Endothelial cell of umbilical vein (primary cell): ENCODE measurements around the gene ANTXRL. TPM values are rescaled to one million over a fixed set of nuclear protein-coding genes. Genes with fewer than 3 reads are reported as not detected.

Experiments
- BruUV-seq: library from RNA; stranded (reverse); fragments of 400-500 nt; replicated peaks from 2 replicates; lab custom pipeline; 2021; lab: Mats Ljungman, UMichigan
- CTCF ChIA-PET: fragments of 300-600, 350-600 bp; sonication (Branson Sonifier 250); formaldehyde crosslinking; loops from one replicate; lab custom pipeline; 2021; ENCODE audit warnings: antibody characterized with exemption, inconsistent platforms; lab: Charles Lee
- POLR2A ChIA-PET: fragments of 300-600, 350-600 bp; sonication (Branson Sonifier 250); formaldehyde crosslinking; loops from one replicate; lab custom pipeline; 2021; ENCODE audit warnings: antibody characterized with exemption, inconsistent platforms; lab: Charles Lee
- DNase-seq: peaks from one replicate; pipeline ENCODE4 v3.0.0-alpha.2; 2011; ENCODE audit warnings: low read depth, low spot score
- FAIRE-seq: peaks from 2 replicates; lab custom pipeline; 2011; peaks lifted over from hg19 to GRCh38; lab: Jason Lieb, UNC
- H2AFZ ChIP-seq: 2 replicates; pipeline ENCODE4 v1.6.0; 2012; ENCODE audit warnings: low read depth, low read length, control low read depth, inconsistent platforms
- H3K27ac ChIP-seq: 2 replicates; pipeline ENCODE4 v1.5.1; 2011; ENCODE audit warnings: low read depth, mild to moderate bottlenecking, control low read depth, low read length, moderate library complexity; ENCODE audit not compliant: insufficient read depth
- H3K27me3 ChIP-seq, 2 experiments: 2 replicates each; pipeline versions ENCODE4 v1.6.0 to v1.6.1; 2011; ENCODE audit warnings: low read length in 2 of 2, mixed read lengths in 1 of 2; ENCODE audit not compliant: control insufficient read depth in 2 of 2, insufficient read depth in 2 of 2
- H3K36me3 ChIP-seq, 2 experiments: 2 replicates in 1 of 2; 3 replicates in 1 of 2; pipeline ENCODE4 v1.5.1; 2011; ENCODE audit warnings: low read length in 2 of 2, mild to moderate bottlenecking in 1 of 2, moderate library complexity in 1 of 2; ENCODE audit not compliant: control insufficient read depth in 2 of 2, insufficient read depth in 2 of 2; ENCODE audit errors: extremely low read depth in 1 of 2
- H3K4me1 ChIP-seq: 3 replicates; pipeline ENCODE4 v1.5.1; 2011; ENCODE audit warnings: mild to moderate bottlenecking, low read length; ENCODE audit not compliant: control insufficient read depth, insufficient read depth; ENCODE audit errors: extremely low read depth
- H3K4me2 ChIP-seq: 2 replicates; pipeline ENCODE4 v1.6.1; 2011; ENCODE audit warnings: low read length, control low read depth, mixed read lengths; ENCODE audit not compliant: insufficient read depth
- H3K4me3 ChIP-seq, 3 experiments: fragments of 200-600 bp in 1 of 3; sonication (generic), shearing (Covaris generic) in 1 of 3; replicated peaks in 1 of 3; 2 replicates each; pipeline ENCODE4 v1.5.1; 2011 to 2016; ENCODE audit warnings: control low read depth in 3 of 3, low read length in 3 of 3, mild to moderate bottlenecking in 2 of 3, inconsistent platforms in 1 of 3, low read depth in 1 of 3, moderate library complexity in 1 of 3; ENCODE audit not compliant: insufficient read depth in 1 of 3
- H3K79me2 ChIP-seq: 2 replicates; pipeline ENCODE4 v1.6.0; 2012; ENCODE audit warnings: low read length, inconsistent platforms; ENCODE audit not compliant: control insufficient read depth, insufficient read depth
- H3K9ac ChIP-seq: replicated peaks from 2 replicates; pipeline ENCODE3; 2011; ENCODE audit warnings: low read length, control low read depth; ENCODE audit not compliant: insufficient read depth; ENCODE audit errors: extremely low read depth
- H3K9me1 ChIP-seq: replicated peaks from 3 replicates; pipeline ENCODE4 v1.6.0; 2011; ENCODE audit warnings: mild to moderate bottlenecking, low read length; ENCODE audit not compliant: control insufficient read depth, insufficient read depth; ENCODE audit errors: extremely low read depth
- H3K9me3 ChIP-seq: replicated peaks from 2 replicates; pipeline ENCODE4 v1.5.1; 2012; ENCODE audit warnings: low read length, inconsistent platforms; ENCODE audit not compliant: control insufficient read depth, insufficient read depth
- H4K20me1 ChIP-seq: replicated peaks from 2 replicates; pipeline ENCODE3; 2011; ENCODE audit warnings: mild to moderate bottlenecking, low read length; ENCODE audit not compliant: control insufficient read depth, insufficient read depth; ENCODE audit errors: extremely low read depth
- CTCF ChIP-seq, 2 donors: IDR thresholded peaks; 1 replicate in 1 of 2; 2 replicates in 1 of 2; pipeline ENCODE4 v1.5.1; 2011; ENCODE audit warnings: low read length in 2 of 2, mild to moderate bottlenecking in 2 of 2, moderate library complexity in 2 of 2, control low read depth in 1 of 2, inconsistent platforms in 1 of 2, low read depth in 1 of 2; ENCODE audit not compliant: insufficient read depth in 1 of 2; ENCODE audit errors: extremely low read depth in 1 of 2
- EZH2 ChIP-seq: IDR thresholded peaks from 2 replicates; pipeline ENCODE4 v1.6.1; 2012; ENCODE audit warnings: borderline replicate concordance, low read depth, mild to moderate bottlenecking, moderate library complexity, low read length, inconsistent platforms; ENCODE audit not compliant: severe bottlenecking
- FOS ChIP-seq: IDR thresholded peaks from 2 replicates; pipeline ENCODE4 v1.6.1; 2011; ENCODE audit warnings: mild to moderate bottlenecking, low read length, moderate library complexity, borderline replicate concordance; ENCODE audit not compliant: insufficient read depth
- GATA2 ChIP-seq: IDR thresholded peaks from 2 replicates; pipeline ENCODE4 v1.7.0; 2011; ENCODE audit warnings: low read depth, mild to moderate bottlenecking, moderate library complexity, mixed read lengths, low read length; ENCODE audit not compliant: insufficient read length, insufficient read depth
- JUN ChIP-seq: IDR thresholded peaks from 2 replicates; pipeline ENCODE4 v1.6.1; 2011; ENCODE audit warnings: borderline replicate concordance, low read depth; ENCODE audit not compliant: insufficient read length, insufficient read depth
- MAX ChIP-seq: IDR thresholded peaks from 2 replicates; pipeline ENCODE4 v1.6.1; 2011; ENCODE audit not compliant: insufficient read depth, insufficient read length
- MYC ChIP-seq: IDR thresholded peaks from one replicate; pipeline ENCODE4 v1.6.1; 2011; ENCODE audit warnings: mild to moderate bottlenecking, low read depth, low read length
- POLR2A ChIP-seq: IDR thresholded peaks from 2 replicates; pipeline ENCODE4 v1.6.1; 2012; ENCODE audit warnings: low read depth, mild to moderate bottlenecking, control low read depth, low read length
- POLR2AphosphoS5 ChIP-seq: IDR thresholded peaks from 2 replicates; pipeline ENCODE4 v1.6.1; 2012; ENCODE audit warnings: low read depth, mild to moderate bottlenecking, control low read depth, low read length, moderate library complexity; ENCODE audit not compliant: insufficient read depth
- dilution Hi-C: fragments of 300-500 bp; cut with MboI; formaldehyde crosslinking; loops from one replicate; pipeline ENCODE4 v1.15.0; 2019; ENCODE audit warnings: low sequenced_read_pairs; ENCODE audit not compliant: extremely low pct_ligation_motif_present
- intact Hi-C: fragments of 100-400 bp; cut with micrococcal nuclease; formaldehyde crosslinking; loops from one replicate; pipeline ENCODE4 v1.10.0; 2022
- polyA plus RNA-seq, 4 experiments: library from polyadenylated mRNA; depleted of rRNA in 3 of 4; stranded (reverse) in 3 of 4; unstranded in 1 of 4; fragments of >200 nt; gene quantifications; 2 replicates each; pipeline versions ENCODE4 v1.2.1 to v1.2.3, GENCODE V29; 2011 to 2012; ENCODE audit warnings: missing spikeins in 1 of 4
- total RNA-seq: library from RNA; stranded (reverse); gene quantifications from 2 replicates; pipeline ENCODE4 v1.2.3, GENCODE V29; 2021

ANTXRL gene
- total and polyA plus RNA-seq, 2 donors (not counting 3 experiments of a cell fraction or from before 2014, with no cell fraction given), result not detected

- Histone ChIP-seq H3K9me3 (no peaks in the 10 kb centered on the region), H3K9me1 (no peaks in the 10 kb centered on the region), H3K4me3 (no peak overlapping the region), H4K20me1 (no peaks in the 10 kb centered on the region), H3K79me2 (no peaks in the 10 kb centered on the region), H3K36me3 (no peaks in the 10 kb centered on the region), H3K27me3 (no peaks in the 10 kb centered on the region), H3K27ac (no peak overlapping the region), H3K9ac (no peak overlapping the region), H3K4me1 (no peaks in the 10 kb centered on the region), H3K4me2 (no peak overlapping the region), H2AFZ (no peak overlapping the region)
- ChIA-PET POLR2A (no interaction called here), CTCF (no interaction called here)
- no peak for FAIRE-seq
- intact Hi-C loops (no loop called here), dilution Hi-C loops (no loop called here)
- DNase-seq, result no peak
- BruUV-seq, result no TSS peak
- TF ChIP-seq MAX, result no peak
- no peak for TF ChIP-seq POLR2A
- TF ChIP-seq JUN, result no peak
- TF ChIP-seq GATA2, result no peak
- no peak for TF ChIP-seq CTCF (IDR thresholded peaks at IDR 0.05; ENCODE audit: extremely low read depth in 1 of 2, insufficient read depth in 1 of 2, low read depth in 1 of 2, low read length in 2 of 2)
- TF ChIP-seq POLR2AphosphoS5, result no peak
- no peak for TF ChIP-seq FOS
- no peak for TF ChIP-seq MYC
- no peak for TF ChIP-seq EZH2
Observed at GRCh38 chr10:46307281-46308112, 20.7 kb downstream of the ANTXRL start.
